Astrocyte of the cerebellum (primary cell): ENCODE data around the gene FCER2.

ENCODE experiments used
- DNase-seq: peaks from one replicate; pipeline ENCODE4 v3.0.0-alpha.2; 2011; ENCODE audit warnings: low read depth
- H3K4me3 ChIP-seq: 2 replicates; pipeline ENCODE4 v1.5.1; 2011; ENCODE audit warnings: mild to moderate bottlenecking, low read depth, low read length, moderate library complexity
- CTCF ChIP-seq: IDR thresholded peaks from 2 replicates; pipeline ENCODE4 v1.5.1; 2012; ENCODE audit warnings: low read length, low read depth, moderate library complexity, mild to moderate bottlenecking; ENCODE audit errors: missing control alignments
- in situ Hi-C: cut with HindIII; loops from 2 replicates; pipeline ENCODE4 v1.10.0; 2017; ENCODE audit warnings: low sequenced_read_pairs

The FCER2 gene

GRCh38 chr19:7733376-7733775, 31.4 kb upstream of the FCER2 start:
- no peak overlapping the region for H3K4me3 ChIP-seq
- DNase-seq = no peak
- no peak for TF ChIP-seq CTCF
- in situ Hi-C loops = no loop called here

GRCh38 chr19:7732045-7732444, 30.1 kb upstream of the FCER2 start, which contains the start of gene CLEC4G:
Gene CLEC4G (minus strand): TSS chr19:7732110. CDS start chr19:7732102, 8 bp downstream.
- H3K4me3 ChIP-seq = no peak within 1 kb of the TSS
- TF ChIP-seq CTCF = no peak
- in situ Hi-C loops = no loop called here
- no peak for DNase-seq

GRCh38 chr19:7731615-7732014, 29.7 kb upstream of the FCER2 start:
- no peak overlapping the region for H3K4me3 ChIP-seq
- in situ Hi-C loops = no loop called here
- DNase-seq = no peak
- no peak for TF ChIP-seq CTCF

- DNase-seq = no peak
- no peak for TF ChIP-seq CTCF
- in situ Hi-C loops = no loop called here
- H3K4me3 ChIP-seq = no peak overlapping the region
Measured at GRCh38 chr19:7731218-7731595, 29.3 kb upstream of the FCER2 start.

GRCh38 chr19:7730286-7731217, 28.6 kb upstream of the FCER2 start:
- no peak for TF ChIP-seq CTCF
- in situ Hi-C loops = no loop called here
- DNase-seq = no peak
- no peak overlapping the region for H3K4me3 ChIP-seq

- H3K4me3 ChIP-seq = no peak overlapping the region
- TF ChIP-seq CTCF = no peak
- in situ Hi-C loops = no loop called here
- DNase-seq = no peak
Measured at GRCh38 chr19:7729831-7730285, 27.9 kb upstream of the FCER2 start.
